Right lobe of liver (tissue), 6 donors: Measurements from ENCODE around the gene FAM13A. TPM values are rescaled to one million over a fixed set of nuclear protein-coding genes. Genes with fewer than 3 reads are reported as not detected.

Experiments used
- ATAC-seq, 4 donors: fragments of 200-7000 bp; cut with Tn5 transposase; one replicate each; pipeline ENCODE4 v1.9.1; 2020; ENCODE audit warnings: mild to moderate bottlenecking in 4 of 4, moderate library complexity in 4 of 4
- DNase-seq, 3 donors: peaks; one replicate each; pipeline ENCODE4 v3.0.0-alpha.2; 2020
- H3K27ac ChIP-seq, 3 donors: fragments of 200-600 bp; one replicate each; pipeline ENCODE4 v1.8.0; 2022
- H3K27me3 ChIP-seq, 2 donors: fragments of 200-600 bp; one replicate each; pipeline ENCODE4 v1.8.0; 2022
- H3K36me3 ChIP-seq, 4 donors: fragments of 200-600 bp; sonication (generic) in 1 of 4; one replicate each; pipeline versions ENCODE4 v1.5.1 to v1.8.0; 2017 to 2022; ENCODE audit warnings: control low read depth in 1 of 4
- H3K4me1 ChIP-seq, 4 donors: fragments of 200-600 bp; sonication (generic) in 1 of 4; one replicate each; pipeline versions ENCODE4 v1.5.1 to v1.8.0; 2017 to 2022; ENCODE audit warnings: control low read depth in 1 of 4
- H3K4me3 ChIP-seq, 3 donors: fragments of 200-600 bp; one replicate each; pipeline ENCODE4 v1.8.0; 2022
- H3K9me3 ChIP-seq, 4 donors: fragments of 200-600 bp; sonication (generic) in 1 of 4; one replicate each; pipeline versions ENCODE4 v1.5.1 to v1.8.0; 2017 to 2022; ENCODE audit warnings: control low read depth in 1 of 4
- POLR2A ChIP-seq: fragments of 450-650 bp; IDR thresholded peaks from one replicate; pipeline ENCODE4 v1.6.1; 2017; ENCODE audit warnings: antibody characterized with exemption, mild to moderate bottlenecking
- WGBS: methylation state at CpG from one replicate; pipeline ENCODE4 v1.1.6; 2018; ENCODE audit warnings: low coverage, low lambda C conversion rate; ENCODE audit not compliant: insufficient coverage; ENCODE audit errors: missing lambda C conversion rate; 5-methylcytosine and 5-hydroxymethylcytosine counted together
- intact Hi-C, 2 donors: fragments of 100-400 bp; cut with DNase I; formaldehyde crosslinking; loops; one replicate each; pipeline versions ENCODE4 v1.11.2 to v1.14.1; 2022
- long read RNA-seq: library from polyadenylated mRNA; unstranded; transcript quantifications from one replicate; pipeline ENCODE4 v2.0.0, GENCODE V29; 2019
- total RNA-seq, 6 experiments: library from RNA; depleted of rRNA in 2 of 6; stranded (reverse); fragments of >200 nt in 2 of 6; fragmentation: NEBNext Ultra II Directional in 3 of 6; extraction: Animal tissue kit (Norgen Biotek cat#: 25700) in 3 of 6; gene quantifications; one replicate each; pipeline versions ENCODE4 v1.1.0 to v1.2.4, GENCODE V29; 2016 to 2023
- TF ChIP-seq, protein P1 (sequence below), 4 donors: fragments of 200-600 bp in 3 of 4; fragments of 450-650 bp in 1 of 4; IDR thresholded peaks; one replicate each; pipeline versions ENCODE4 v1.5.1 to v1.8.0; 2016 to 2022; ENCODE audit warnings: antibody characterized with exemption in 4 of 4, mild to moderate bottlenecking in 2 of 4
- donor health status: DM: no; HTN: yes; CAD: no.
- donor health status: DM: no; HTN: no; CAD: no.
- donor health status: DM: no; HTN: no; CAD: no.
- donor health status: DM: no; HTN: yes; CAD: no.
- donor health status: DM: no; HTN: yes; CAD: no.

Gene FAM13A
- total RNA-seq: 10 to 100 TPM; 28.3 to 82.5 (median 51.7) TPM
- long read RNA-seq, partial matches to known transcripts: 16 of 22 reads
- long read RNA-seq, other reads (novel, unspliced or antisense): 5 of 22 reads

- Histone ChIP-seq H3K36me3 (no peaks in the 10 kb centered on the region), H3K27me3 (no peaks in the 10 kb centered on the region), H3K4me3 (peak within 1 kb of the TSS; percentile 24 to 45 (median 42)), H3K9me3 (no peaks in the 10 kb centered on the region), H3K4me1 (no peaks in the 10 kb centered on the region), H3K27ac (peak within 1 kb of the TSS; percentile 1 to 34 (median 2))
- DNase-seq: peak; percentile 55 to 78 (median 71)
- 17% methylated on average over 9 of the region's 9 CpGs for WGBS
- peak; percentile 87 to 97 (median 96) for ATAC-seq
- intact Hi-C loops: no loop called here
- TF ChIP-seq POLR2A: no peak
- TF ChIP-seq, protein P1, sequence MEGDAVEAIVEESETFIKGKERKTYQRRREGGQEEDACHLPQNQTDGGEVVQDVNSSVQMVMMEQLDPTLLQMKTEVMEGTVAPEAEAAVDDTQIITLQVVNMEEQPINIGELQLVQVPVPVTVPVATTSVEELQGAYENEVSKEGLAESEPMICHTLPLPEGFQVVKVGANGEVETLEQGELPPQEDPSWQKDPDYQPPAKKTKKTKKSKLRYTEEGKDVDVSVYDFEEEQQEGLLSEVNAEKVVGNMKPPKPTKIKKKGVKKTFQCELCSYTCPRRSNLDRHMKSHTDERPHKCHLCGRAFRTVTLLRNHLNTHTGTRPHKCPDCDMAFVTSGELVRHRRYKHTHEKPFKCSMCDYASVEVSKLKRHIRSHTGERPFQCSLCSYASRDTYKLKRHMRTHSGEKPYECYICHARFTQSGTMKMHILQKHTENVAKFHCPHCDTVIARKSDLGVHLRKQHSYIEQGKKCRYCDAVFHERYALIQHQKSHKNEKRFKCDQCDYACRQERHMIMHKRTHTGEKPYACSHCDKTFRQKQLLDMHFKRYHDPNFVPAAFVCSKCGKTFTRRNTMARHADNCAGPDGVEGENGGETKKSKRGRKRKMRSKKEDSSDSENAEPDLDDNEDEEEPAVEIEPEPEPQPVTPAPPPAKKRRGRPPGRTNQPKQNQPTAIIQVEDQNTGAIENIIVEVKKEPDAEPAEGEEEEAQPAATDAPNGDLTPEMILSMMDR (IDR thresholded peaks at IDR 0.05): no peak
These were observed at the start of gene FAM13A for GRCh38 chr4:89056953-89057398. Gene FAM13A, minus strand, starts transcription at chr4:89057185. Its CDS starts 221 bp downstream, at chr4:89056964.

DNA sequence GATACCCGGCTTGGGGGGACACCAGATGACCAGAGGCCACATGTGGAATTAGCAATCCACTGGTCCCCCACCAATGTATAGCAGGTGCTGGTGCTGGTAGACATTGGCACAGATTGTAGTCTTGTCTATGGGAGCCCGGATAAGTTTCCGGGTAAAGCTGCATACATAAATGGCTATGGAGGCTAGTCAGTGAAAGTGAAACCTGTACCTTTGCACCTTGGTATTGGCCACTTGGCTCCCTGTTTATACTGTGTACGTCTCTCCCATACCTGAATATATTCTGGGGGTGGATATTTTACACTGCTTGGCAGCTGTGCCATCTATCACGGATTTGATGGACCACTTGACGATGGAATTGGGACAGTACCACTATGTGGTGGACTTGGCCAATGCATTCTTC lies 48.7 kb upstream of the FAM13A start:
- H3K4me3 ChIP-seq: no peak overlapping the region
- H3K36me3 ChIP-seq: no peaks in the 10 kb centered on the region
- no peak for DNase-seq
- intact Hi-C loops: no loop called here
- H3K27ac ChIP-seq: no peak overlapping the region
- no peak for ATAC-seq
- H3K27me3 ChIP-seq: no peaks in the 10 kb centered on the region
- TF ChIP-seq POLR2A: no peak
- TF ChIP-seq, protein P1 (IDR thresholded peaks at IDR 0.05): no peak
- 94% methylated on average over 5 of the region's 6 CpGs for WGBS
- H3K4me1 ChIP-seq: no peaks in the 10 kb centered on the region
- H3K9me3 ChIP-seq: no peaks in the 10 kb centered on the region

- peak in 1 of 4 donors; percentile 40 for ATAC-seq
These were observed 44.5 kb upstream of the FAM13A start for GRCh38 chr4:89101256-89102161.

GRCh38 chr4:89100853-89101252 lies 43.9 kb upstream of the FAM13A start:
- Histone ChIP-seq H3K4me3 (no peak overlapping the region), H3K27me3 (no peaks in the 10 kb centered on the region), H3K9me3 (no peaks in the 10 kb centered on the region), H3K36me3 (peaks cover 0 to 2% (median 0%) of the 10 kb centered on the region in 4 donors), H3K4me1 (no peaks in the 10 kb centered on the region), H3K27ac (no peak overlapping the region)
- DNase-seq: no peak
- intact Hi-C loops: no loop called here
- TF ChIP-seq, protein P1 (IDR thresholded peaks at IDR 0.05): no peak
- no peak for TF ChIP-seq POLR2A
- ATAC-seq: no peak
- WGBS: 78% methylated on average over 3 of the region's 3 CpGs

More at GRCh38 chr4:89101256-89102161, 44.5 kb upstream of the FAM13A start:
- H3K4me1 ChIP-seq: no peaks in the 10 kb centered on the region
- peaks cover 0 to 2% (median 0%) of the 10 kb centered on the region in 4 donors for H3K36me3 ChIP-seq
- H3K9me3 ChIP-seq: no peaks in the 10 kb centered on the region
- no peak for DNase-seq
- WGBS: 78% methylated on average over 8 of the region's 11 CpGs
- H3K4me3 ChIP-seq: no peak overlapping the region
- intact Hi-C loops: no loop called here
- no peak for TF ChIP-seq POLR2A
- TF ChIP-seq, protein P1 (IDR thresholded peaks at IDR 0.05): no peak
- H3K27ac ChIP-seq: no peak overlapping the region
- H3K27me3 ChIP-seq: no peaks in the 10 kb centered on the region
